ENCODE results near the gene ALG6.
"Not testable (repeated sequence)": the region's sequence is repeated elsewhere in the genome, so short reads cannot be mapped to it uniquely, and the experiment has no call there.

Gene ALG6

DNA sequence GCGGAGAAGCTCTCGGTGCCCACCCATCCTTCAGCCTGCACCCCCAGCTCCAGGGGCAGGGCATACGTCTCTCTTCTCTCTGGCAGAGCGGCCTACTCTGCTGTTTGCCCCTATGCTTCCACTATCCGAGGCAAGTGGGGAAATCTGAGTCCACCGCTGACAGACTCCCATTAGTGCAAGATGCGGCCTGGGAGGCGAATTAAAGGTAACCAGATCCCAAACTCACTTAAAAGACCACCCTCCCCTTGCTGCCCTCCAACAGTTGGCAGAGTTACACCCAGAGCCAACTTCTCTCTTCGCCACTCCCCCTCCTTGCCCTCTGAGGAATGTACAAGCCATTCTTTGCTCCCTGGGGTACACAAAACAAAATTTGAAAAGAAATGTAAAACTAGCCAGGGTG, 38.6 kb upstream of the ALG6 start:
- DNase-seq (ENCODE audit: low read depth) = no peak

GRCh38 chr1:63329621-63330330, 37.7 kb upstream of the ALG6 start:
- no peak for DNase-seq (ENCODE audit: low read depth)

- no peak for DNase-seq (ENCODE audit: low read depth)
Observed at GRCh38 chr1:63330331-63330916, 37.0 kb upstream of the ALG6 start.

DNA sequence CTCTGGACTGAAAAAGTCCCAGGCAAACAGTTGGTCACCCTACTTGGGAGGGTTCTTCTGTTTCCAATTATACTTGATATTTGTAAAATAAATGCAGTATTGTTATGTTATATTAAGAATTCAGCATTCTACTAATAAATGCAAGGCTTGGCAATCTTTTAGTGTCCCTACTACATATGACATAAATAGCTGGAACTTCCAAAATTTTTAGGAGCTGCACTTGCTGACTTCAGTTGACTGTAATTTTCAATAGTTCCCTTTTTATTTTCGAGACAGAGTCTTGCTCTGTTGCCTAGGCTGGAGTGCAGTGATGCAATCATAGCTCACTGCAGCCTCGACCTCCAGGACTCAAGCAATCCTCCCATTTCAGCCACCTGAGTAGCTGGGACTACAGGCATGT, 25.0 kb upstream of the ALG6 start:
- DNase-seq (ENCODE audit: low read depth) = no peak

- no peak for DNase-seq (ENCODE audit: low read depth)
Observed at GRCh38 chr1:63343922-63344321, 23.5 kb upstream of the ALG6 start.

DNA sequence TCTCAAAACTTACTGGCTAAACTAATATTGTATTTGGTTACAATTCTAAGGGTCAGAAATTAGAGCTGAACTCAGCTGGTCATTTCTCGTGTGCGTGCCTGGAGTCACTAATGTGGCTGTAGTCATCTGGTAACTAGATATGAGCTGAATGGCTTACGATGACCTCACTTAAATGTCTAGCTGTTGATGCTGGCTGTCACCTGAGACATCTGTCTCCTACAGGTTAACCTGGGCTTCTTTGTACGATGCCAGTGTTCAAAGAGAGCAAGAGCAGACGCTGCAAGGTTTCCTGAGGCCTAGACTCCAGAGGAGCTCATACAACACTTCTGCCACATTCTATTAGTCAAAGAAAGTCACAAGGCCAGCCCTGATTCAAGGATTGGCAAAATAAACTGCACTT, 17.1 kb upstream of the ALG6 start:
- no peak for DNase-seq (ENCODE audit: low read depth)

- DNase-seq (ENCODE audit: low read depth) = no peak
Observed at GRCh38 chr1:63352736-63353135, 14.7 kb upstream of the ALG6 start.

GRCh38 chr1:63356234-63356633, 11.2 kb upstream of the ALG6 start:
- DNase-seq (ENCODE audit: low read depth) = not testable (repeated sequence)

- DNase-seq (ENCODE audit: low read depth) = no peak
Observed at GRCh38 chr1:63359561-63359960, 7.9 kb upstream of the ALG6 start.

GRCh38 chr1:63362073-63362472, 5.4 kb upstream of the ALG6 start:
- no peak for DNase-seq (ENCODE audit: low read depth)

- DNase-seq (ENCODE audit: low read depth) = no peak
Observed at GRCh38 chr1:63362578-63362977, 4.8 kb upstream of the ALG6 start.

- DNase-seq (ENCODE audit: low read depth) = no peak
Observed at GRCh38 chr1:63363014-63363413, 4.4 kb upstream of the ALG6 start.

- no peak for DNase-seq (ENCODE audit: low read depth)
Observed at GRCh38 chr1:63366908-63367214, 566 bp upstream of the ALG6 start.

DNA sequence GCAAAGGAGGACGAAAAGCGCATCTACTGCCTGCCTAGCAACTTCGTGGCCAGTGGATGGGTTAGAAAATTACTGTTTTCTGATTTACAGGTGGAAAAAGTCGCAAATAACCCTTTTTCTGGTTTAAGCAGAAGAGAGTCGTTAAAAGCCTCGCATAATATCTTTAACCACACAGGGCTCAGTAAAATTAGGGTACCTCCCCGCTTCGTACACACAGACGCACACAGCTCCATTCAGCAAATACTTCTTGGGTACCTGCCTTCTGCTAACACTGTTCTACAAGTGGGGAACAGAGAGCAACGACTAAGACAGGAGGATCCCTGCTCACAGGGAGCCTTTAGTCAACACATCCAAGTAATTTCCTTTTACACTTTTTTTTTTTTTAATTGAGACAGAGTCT, 704 bp downstream of the ALG6 start:
- DNase-seq (ENCODE audit: low read depth) = no peak

- no peak for DNase-seq (ENCODE audit: low read depth)
Observed at GRCh38 chr1:63379583-63379982, 12.2 kb downstream of the ALG6 start.

- no peak for DNase-seq (ENCODE audit: low read depth)
Observed at GRCh38 chr1:63381741-63382140, 14.3 kb downstream of the ALG6 start.

- no peak for DNase-seq (ENCODE audit: low read depth)
Observed at GRCh38 chr1:63401945-63402344, 34.5 kb downstream of the ALG6 start.

DNA sequence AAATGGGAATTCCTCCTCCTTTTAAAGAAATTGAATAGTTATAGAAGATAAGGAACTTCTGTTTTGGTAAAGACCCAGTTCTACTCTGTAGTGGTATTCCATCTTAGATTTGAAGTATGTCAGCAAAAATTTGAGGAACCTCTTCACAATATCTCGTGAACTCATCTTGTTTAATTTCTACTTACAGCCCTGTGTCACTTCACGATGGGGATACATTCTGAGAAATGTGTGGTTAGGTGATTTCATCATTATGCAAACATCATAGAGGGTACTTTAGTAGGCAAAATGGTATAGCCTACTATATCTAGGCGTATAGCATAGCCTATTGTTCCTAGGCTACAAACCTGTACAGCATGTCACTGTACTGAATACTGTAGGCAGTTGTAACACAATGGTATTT, 36.0 kb downstream of the ALG6 start:
- no peak for DNase-seq (ENCODE audit: low read depth)

GRCh38 chr1:63405021-63405420, 37.6 kb downstream of the ALG6 start:
- DNase-seq (ENCODE audit: low read depth) = no peak

DNA sequence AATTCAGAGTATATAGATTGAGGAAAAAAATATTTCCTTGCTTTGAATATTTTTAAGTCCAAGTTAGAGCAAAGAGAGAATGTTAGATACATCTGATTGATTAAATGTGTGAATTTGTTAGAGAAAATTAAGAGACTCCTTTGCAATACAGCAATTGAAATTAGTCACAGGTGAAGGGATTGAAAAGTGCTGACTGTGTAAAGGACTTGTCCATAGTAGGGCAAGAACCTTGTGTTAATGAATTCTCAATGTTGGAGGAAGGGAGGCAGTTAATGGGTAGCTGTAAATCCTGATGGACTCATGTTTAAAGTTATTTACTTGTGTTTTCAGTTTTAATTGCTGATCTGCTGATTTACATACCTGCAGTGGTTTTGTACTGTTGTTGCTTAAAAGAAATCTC, 38.6 kb downstream of the ALG6 start:
- DNase-seq (ENCODE audit: low read depth) = no peak

DNA sequence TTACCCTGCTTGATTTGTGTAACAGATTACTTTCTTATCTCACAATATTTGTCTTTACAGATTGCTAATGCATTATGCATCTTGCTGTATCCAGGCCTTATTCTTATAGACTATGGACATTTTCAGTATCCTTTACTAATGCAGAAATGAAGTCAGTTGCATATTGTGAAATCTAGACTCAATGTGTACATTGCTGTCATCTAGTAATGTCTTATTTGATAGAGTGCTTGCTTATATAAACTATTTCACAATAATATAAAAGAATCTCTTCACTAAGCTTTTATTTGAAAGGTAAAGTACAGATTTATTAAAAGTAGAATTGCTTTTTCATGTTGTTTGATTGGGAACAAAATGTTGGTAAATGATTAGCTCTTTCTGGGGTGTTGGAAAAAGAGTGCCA, 39.6 kb downstream of the ALG6 start:
- DNase-seq (ENCODE audit: low read depth) = no peak

DNA sequence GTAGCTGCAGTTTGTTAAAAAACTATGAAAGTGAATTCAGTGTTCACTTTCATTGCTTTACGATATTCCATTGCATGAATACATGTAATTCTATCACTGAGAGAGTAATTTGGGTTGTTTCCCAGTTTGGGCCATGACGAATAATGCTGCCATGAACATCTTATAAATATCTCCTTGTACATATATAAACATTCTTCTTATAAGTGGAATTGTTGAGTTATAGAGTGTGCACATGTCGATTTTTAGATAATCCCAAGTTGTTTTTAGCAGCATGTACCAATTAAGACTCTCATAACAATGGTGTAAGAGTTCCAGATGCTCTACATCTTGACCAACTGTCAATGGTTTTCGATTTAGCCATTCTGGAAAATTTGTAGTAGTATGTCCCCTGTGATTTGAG, 40.9 kb downstream of the ALG6 start:
- no peak for DNase-seq (ENCODE audit: low read depth)

GRCh38 chr1:63411066-63411465, 43.6 kb downstream of the ALG6 start:
- no peak for DNase-seq (ENCODE audit: low read depth)

- DNase-seq (ENCODE audit: low read depth) = no peak
Observed at GRCh38 chr1:63413394-63413793, 46.0 kb downstream of the ALG6 start.
